GM10847 (cell line): ENCODE measurements around the gene NEO1.

ENCODE experiments used
- POLR2A ChIP-seq: IDR thresholded peaks from 2 replicates; pipeline ENCODE4 v1.6.1; 2011; ENCODE audit not compliant: insufficient read length; ENCODE audit errors: extremely low read depth

NEO1 gene, protein sequence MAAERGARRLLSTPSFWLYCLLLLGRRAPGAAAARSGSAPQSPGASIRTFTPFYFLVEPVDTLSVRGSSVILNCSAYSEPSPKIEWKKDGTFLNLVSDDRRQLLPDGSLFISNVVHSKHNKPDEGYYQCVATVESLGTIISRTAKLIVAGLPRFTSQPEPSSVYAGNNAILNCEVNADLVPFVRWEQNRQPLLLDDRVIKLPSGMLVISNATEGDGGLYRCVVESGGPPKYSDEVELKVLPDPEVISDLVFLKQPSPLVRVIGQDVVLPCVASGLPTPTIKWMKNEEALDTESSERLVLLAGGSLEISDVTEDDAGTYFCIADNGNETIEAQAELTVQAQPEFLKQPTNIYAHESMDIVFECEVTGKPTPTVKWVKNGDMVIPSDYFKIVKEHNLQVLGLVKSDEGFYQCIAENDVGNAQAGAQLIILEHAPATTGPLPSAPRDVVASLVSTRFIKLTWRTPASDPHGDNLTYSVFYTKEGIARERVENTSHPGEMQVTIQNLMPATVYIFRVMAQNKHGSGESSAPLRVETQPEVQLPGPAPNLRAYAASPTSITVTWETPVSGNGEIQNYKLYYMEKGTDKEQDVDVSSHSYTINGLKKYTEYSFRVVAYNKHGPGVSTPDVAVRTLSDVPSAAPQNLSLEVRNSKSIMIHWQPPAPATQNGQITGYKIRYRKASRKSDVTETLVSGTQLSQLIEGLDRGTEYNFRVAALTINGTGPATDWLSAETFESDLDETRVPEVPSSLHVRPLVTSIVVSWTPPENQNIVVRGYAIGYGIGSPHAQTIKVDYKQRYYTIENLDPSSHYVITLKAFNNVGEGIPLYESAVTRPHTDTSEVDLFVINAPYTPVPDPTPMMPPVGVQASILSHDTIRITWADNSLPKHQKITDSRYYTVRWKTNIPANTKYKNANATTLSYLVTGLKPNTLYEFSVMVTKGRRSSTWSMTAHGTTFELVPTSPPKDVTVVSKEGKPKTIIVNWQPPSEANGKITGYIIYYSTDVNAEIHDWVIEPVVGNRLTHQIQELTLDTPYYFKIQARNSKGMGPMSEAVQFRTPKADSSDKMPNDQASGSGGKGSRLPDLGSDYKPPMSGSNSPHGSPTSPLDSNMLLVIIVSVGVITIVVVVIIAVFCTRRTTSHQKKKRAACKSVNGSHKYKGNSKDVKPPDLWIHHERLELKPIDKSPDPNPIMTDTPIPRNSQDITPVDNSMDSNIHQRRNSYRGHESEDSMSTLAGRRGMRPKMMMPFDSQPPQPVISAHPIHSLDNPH (N-terminal part only)

GRCh38 chr15:73051807-73052652 is at the start of gene NEO1:
Gene NEO1, plus strand, starts transcription at chr15:73052463. Its CDS starts 213 bp downstream, at chr15:73052676.
- TF ChIP-seq POLR2A: no peak

DNA sequence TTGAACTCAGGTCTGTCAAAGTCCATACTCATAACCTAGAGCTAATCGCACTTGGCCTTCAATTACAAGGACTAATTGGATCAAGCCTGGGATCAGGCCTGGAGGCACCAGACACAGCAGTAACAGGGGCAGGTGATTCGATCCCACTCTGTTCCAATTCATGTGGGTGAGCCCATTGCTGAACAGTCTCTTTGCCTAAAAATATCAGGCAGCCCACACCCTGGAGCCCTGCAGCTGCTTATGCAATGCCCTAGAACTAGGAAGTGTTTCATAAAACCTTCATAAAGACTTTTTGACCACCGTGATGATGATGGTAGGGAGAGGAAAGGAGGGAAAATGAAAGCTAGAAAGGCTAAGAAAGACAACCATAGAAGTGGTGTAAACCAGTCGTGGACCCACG is 47.8 kb upstream of the NEO1 start:
- no peak for TF ChIP-seq POLR2A

- no peak for TF ChIP-seq POLR2A
These were observed 47.2 kb upstream of the NEO1 start for GRCh38 chr15:73005032-73005431.

DNA sequence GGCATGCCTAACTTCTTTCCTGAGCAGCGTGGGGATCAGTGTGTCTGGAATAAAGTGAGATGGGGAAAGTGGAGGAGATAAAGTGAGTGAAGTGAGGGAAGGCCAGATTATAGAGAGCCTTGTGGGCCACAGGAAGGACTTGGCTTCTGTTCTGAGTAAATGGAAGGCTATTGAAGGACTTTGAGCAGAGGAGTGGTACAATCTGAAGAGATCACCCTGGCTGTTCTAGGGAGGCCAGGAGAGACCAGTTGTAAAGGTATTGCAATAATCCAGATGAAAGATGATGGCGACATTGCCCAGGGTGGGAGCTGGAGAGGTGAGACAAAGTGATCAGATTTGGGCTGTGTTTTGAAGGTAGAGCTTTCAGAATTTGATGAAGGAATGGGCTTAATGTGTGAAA is 46.8 kb upstream of the NEO1 start:
- no peak for TF ChIP-seq POLR2A

DNA sequence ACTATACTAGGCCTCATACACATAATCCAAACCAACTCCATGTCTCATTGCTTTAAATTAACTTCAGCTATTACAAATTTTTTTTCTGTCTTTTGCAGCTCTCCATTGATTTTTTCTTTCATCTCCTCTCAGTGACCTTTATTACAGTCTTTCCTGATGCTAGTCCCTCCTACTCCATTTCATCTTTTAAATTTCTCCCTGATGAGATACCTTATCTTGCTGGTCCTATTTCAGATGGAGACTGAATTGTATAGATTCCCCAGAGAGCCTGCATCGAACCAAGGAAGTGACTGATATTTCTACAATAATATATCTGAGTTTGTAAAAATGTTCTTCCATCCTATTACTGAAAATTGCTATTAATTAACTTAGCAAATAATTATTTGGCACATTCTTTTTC is 45.7 kb upstream of the NEO1 start:
- TF ChIP-seq POLR2A: no peak

DNA sequence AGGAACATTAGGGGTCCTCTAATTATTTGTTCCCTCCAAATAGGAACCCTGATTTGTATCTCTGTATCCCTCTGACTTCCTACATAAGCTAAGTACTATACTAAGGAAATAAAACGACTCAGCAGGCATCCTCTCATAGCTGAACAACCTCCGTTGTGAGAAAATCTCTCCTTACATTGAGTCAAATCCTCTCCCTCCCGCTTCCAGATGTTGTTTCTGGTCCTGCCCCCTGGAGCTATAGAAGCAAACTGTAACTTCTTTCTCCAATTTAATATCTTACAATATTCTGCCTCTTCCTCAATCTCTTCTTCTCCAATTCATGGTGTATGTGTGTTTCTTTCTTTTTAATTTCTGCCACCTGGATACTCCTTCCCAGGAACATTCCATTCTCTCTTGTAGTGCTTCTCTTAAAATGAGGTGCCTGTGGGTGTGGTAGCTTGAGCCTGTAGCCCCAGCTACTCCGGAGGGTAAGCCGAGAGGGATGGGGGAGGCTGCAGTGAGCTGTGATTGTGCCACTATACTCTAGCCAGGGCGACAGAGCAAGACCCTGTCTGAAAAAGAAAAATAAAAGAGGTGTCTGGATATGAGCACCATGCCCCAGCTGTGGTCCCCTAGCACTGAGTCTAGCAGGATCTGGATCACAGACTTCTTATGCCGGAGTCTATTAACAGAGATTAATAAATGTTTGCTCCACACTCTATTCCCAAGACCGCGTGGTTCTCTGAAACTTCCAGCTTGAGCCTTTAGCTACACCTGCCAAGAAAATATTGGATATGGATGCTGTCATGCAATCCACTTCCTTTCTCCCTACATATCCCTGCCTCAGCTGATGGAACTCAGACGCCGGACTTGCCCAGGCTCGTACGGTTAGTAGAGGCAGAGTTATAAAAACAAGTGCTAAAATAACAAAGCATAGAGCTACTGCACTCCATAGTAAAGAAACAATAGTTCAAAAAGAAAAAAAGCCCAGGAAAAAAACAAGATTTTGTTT is 42.9 kb upstream of the NEO1 start:
- no peak for TF ChIP-seq POLR2A

- no peak for TF ChIP-seq POLR2A
These were observed 41.8 kb upstream of the NEO1 start for GRCh38 chr15:73010154-73011152.

DNA sequence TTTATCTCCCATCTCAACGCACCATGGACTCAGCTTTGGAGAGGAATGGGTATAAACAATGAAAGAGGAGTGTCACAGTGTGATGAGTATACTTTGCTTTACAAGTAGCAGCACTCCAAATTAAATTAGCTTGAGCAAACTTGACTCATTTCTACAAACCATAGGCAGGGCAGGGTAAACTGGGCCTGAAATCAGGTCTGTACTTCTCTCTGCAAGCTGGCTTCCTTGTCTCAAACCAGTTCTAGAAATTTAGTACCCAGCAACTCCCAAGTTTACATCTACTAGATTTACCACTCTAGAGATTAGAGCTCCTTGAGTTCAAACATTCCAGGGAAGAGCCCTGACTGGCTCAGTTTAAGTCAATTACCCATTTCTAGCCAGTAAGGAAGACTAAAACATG is 37.4 kb upstream of the NEO1 start:
- no peak for TF ChIP-seq POLR2A

DNA sequence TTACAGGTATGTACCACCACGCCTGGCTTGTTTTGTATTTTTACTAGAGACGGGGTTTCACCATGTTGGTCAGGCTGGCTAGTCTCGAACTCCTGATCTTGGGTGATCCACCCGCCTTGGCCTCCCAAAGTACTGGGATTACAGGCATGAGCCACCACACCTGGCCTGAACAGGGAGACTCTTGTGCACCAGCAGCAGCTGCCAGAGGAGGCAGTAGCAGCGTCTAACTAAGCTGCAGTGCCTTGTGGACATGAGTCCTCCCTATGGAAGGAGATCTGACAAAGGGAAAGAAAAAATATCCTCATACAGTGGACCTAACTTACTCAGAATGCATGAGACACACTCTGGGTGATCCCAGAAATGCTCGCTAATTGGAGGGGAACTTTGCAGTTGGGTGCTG is 36.8 kb upstream of the NEO1 start:
- TF ChIP-seq POLR2A: no peak

DNA sequence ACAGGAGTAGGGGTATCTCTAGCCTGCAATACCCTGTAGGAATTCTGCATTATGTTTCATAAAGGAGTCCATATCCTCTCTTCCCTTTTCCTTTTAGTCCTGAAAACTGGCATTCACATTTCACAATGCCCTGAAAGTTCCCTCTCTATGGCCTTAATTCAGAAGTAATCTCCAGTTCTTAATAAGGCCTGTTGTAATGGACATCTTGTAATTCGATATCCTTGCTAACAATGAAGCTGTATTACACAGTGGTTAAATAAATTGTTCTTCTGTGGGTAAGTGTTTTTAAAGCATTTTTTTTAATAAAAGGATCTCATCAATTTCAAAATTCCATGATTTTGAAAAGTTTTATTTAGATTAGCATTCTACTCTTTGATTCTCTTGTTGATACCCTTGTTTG is 34.3 kb upstream of the NEO1 start:
- TF ChIP-seq POLR2A: no peak

- TF ChIP-seq POLR2A: no peak
These were observed 33.1 kb upstream of the NEO1 start for GRCh38 chr15:73019154-73019553.

DNA sequence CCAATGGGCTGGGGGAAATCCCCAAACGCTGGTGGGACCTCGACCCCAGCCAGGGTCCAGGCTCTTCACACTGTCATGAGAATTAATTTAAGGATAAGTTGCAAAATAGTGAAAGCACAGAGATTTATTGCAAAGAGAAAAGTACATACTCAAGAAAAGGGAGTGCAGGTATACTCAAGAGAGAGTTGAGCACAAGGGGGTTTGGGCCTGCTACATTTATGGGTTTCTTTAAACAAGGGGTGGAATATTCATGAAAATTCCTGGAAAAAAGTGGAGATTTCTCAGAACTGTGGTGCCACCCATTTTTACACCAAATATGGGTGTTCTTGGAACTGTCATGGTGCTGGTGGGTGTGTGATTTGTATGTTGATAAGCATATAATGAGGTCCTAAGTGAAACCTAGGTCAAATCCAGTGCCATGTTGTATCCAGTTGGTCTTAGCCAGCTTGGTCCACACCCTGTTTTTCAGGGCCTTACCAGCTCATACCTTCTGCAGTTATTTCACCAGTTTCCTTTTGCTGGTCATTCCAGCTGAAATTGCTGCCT is 32.6 kb upstream of the NEO1 start:
- TF ChIP-seq POLR2A: no peak
